ENCODE data around the gene MBD3. TPM values are rescaled to one million over a fixed set of nuclear protein-coding genes. Genes with fewer than 3 reads are reported as not detected.

The MBD3 gene
- total and polyA plus RNA-seq, 2 donors (not counting 1 experiment from before 2014, with no cell fraction given): 19.8 to 85.2 TPM

DNA sequence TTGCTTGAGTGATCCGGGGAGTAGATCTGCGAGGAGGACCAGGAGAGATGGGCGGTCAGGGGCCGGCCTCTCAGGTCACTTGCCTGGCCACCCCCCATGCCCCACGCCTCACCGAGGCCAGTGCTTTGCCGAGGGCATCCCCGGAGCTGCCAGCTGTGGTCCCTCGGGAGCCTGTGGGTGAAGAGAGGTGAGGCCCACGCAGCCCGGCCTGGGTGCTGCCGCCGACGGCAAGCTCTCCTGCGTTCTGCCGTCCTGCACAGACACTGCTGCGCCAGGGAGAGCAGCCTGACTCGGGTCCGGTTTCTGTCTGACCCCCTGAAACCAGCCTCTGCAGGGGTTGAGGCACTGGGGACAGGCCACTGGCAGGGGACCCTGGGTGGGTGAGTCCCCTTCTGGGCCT is 28.4 kb upstream of the MBD3 start:
- Histone ChIP-seq H3K27me3 (ENCODE audit: control insufficient read depth, insufficient read depth, low read length) (no peaks in the 10 kb centered on the region), H3K9ac (ENCODE audit: insufficient read depth, low read length) (no peak overlapping the region), H3K4me1 (ENCODE audit: control insufficient read depth, extremely low read depth, insufficient read depth, low read length) (no peaks in the 10 kb centered on the region), H2AFZ (ENCODE audit: low read length) (no peak overlapping the region), H3K36me3 (ENCODE audit: control insufficient read depth, insufficient read depth, low read length) (peaks cover 23% of the 10 kb centered on the region), H3K79me2 (ENCODE audit: control insufficient read depth, insufficient read depth, low read length) (no peaks in the 10 kb centered on the region), H3K4me2 (ENCODE audit: extremely low read depth, insufficient read depth, low read length) (no peak overlapping the region), H3K27ac (ENCODE audit: insufficient read depth, low read length) (no peak overlapping the region), H4K20me1 (ENCODE audit: control insufficient read depth, extremely low read depth, insufficient read depth, low read length) (no peaks in the 10 kb centered on the region), H3K4me3 (replicated peaks in 1 of 4; ENCODE audit: control extremely low read depth in 1 of 4, insufficient read depth in 1 of 4, low read depth in 3 of 4, low read length in 4 of 4) (no peak overlapping the region), H3K9me3 (ENCODE audit: control insufficient read depth, insufficient read depth, low read depth, low read length) (no peaks in the 10 kb centered on the region)
- DNase-seq (ENCODE audit: low read depth in 2 of 2): no peak
- TF ChIP-seq, protein P1, sequence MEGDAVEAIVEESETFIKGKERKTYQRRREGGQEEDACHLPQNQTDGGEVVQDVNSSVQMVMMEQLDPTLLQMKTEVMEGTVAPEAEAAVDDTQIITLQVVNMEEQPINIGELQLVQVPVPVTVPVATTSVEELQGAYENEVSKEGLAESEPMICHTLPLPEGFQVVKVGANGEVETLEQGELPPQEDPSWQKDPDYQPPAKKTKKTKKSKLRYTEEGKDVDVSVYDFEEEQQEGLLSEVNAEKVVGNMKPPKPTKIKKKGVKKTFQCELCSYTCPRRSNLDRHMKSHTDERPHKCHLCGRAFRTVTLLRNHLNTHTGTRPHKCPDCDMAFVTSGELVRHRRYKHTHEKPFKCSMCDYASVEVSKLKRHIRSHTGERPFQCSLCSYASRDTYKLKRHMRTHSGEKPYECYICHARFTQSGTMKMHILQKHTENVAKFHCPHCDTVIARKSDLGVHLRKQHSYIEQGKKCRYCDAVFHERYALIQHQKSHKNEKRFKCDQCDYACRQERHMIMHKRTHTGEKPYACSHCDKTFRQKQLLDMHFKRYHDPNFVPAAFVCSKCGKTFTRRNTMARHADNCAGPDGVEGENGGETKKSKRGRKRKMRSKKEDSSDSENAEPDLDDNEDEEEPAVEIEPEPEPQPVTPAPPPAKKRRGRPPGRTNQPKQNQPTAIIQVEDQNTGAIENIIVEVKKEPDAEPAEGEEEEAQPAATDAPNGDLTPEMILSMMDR (conservative IDR thresholded peaks at IDR 0.05 in 1 of 2, IDR thresholded peaks at IDR 0.05 in 1 of 2; ENCODE audit: low read depth in 1 of 2, low read length in 2 of 2): no peak
- TF ChIP-seq EZH2 (IDR thresholded peaks at IDR 0.05; ENCODE audit: low read length, missing control alignments): no peak

GRCh38 chr19:1620502-1620901 is 27.8 kb upstream of the MBD3 start:
- Histone ChIP-seq H3K36me3 (ENCODE audit: control insufficient read depth, insufficient read depth, low read length) (peaks cover 20% of the 10 kb centered on the region), H3K9ac (ENCODE audit: insufficient read depth, low read length) (no peak overlapping the region), H3K9me3 (ENCODE audit: control insufficient read depth, insufficient read depth, low read depth, low read length) (no peaks in the 10 kb centered on the region), H3K27ac (ENCODE audit: insufficient read depth, low read length) (no peak overlapping the region), H3K4me3 (replicated peaks in 1 of 4; ENCODE audit: control extremely low read depth in 1 of 4, insufficient read depth in 1 of 4, low read depth in 3 of 4, low read length in 4 of 4) (no peak overlapping the region), H3K79me2 (ENCODE audit: control insufficient read depth, insufficient read depth, low read length) (no peaks in the 10 kb centered on the region), H3K4me2 (ENCODE audit: extremely low read depth, insufficient read depth, low read length) (no peak overlapping the region), H3K4me1 (ENCODE audit: control insufficient read depth, extremely low read depth, insufficient read depth, low read length) (no peaks in the 10 kb centered on the region), H2AFZ (ENCODE audit: low read length) (no peak overlapping the region), H4K20me1 (ENCODE audit: control insufficient read depth, extremely low read depth, insufficient read depth, low read length) (no peaks in the 10 kb centered on the region), H3K27me3 (ENCODE audit: control insufficient read depth, insufficient read depth, low read length) (no peaks in the 10 kb centered on the region)
- no peak for DNase-seq (ENCODE audit: low read depth in 2 of 2)
- no peak for TF ChIP-seq EZH2 (IDR thresholded peaks at IDR 0.05; ENCODE audit: low read length, missing control alignments)
- TF ChIP-seq, protein P1 (conservative IDR thresholded peaks at IDR 0.05 in 1 of 2, IDR thresholded peaks at IDR 0.05 in 1 of 2; ENCODE audit: low read depth in 1 of 2, low read length in 2 of 2): no peak

- Histone ChIP-seq H3K4me3 (replicated peaks in 1 of 4; ENCODE audit: control extremely low read depth in 1 of 4, insufficient read depth in 1 of 4, low read depth in 3 of 4, low read length in 4 of 4) (no peak overlapping the region), H3K36me3 (ENCODE audit: control insufficient read depth, insufficient read depth, low read length) (peaks cover 21% of the 10 kb centered on the region), H3K9me3 (ENCODE audit: control insufficient read depth, insufficient read depth, low read depth, low read length) (no peaks in the 10 kb centered on the region), H3K9ac (ENCODE audit: insufficient read depth, low read length) (no peak overlapping the region), H3K4me2 (ENCODE audit: extremely low read depth, insufficient read depth, low read length) (no peak overlapping the region), H3K27ac (ENCODE audit: insufficient read depth, low read length) (no peak overlapping the region), H3K4me1 (ENCODE audit: control insufficient read depth, extremely low read depth, insufficient read depth, low read length) (no peaks in the 10 kb centered on the region), H2AFZ (ENCODE audit: low read length) (no peak overlapping the region), H3K79me2 (ENCODE audit: control insufficient read depth, insufficient read depth, low read length) (no peaks in the 10 kb centered on the region), H4K20me1 (ENCODE audit: control insufficient read depth, extremely low read depth, insufficient read depth, low read length) (no peaks in the 10 kb centered on the region), H3K27me3 (ENCODE audit: control insufficient read depth, insufficient read depth, low read length) (no peaks in the 10 kb centered on the region)
- DNase-seq (ENCODE audit: low read depth in 2 of 2): no peak
- TF ChIP-seq, protein P1 (conservative IDR thresholded peaks at IDR 0.05 in 1 of 2, IDR thresholded peaks at IDR 0.05 in 1 of 2; ENCODE audit: low read depth in 1 of 2, low read length in 2 of 2): no peak
Observed at GRCh38 chr19:1619703-1620102, 27.0 kb upstream of the MBD3 start.

Data from fibroblast of lung (primary cell).